Body of pancreas (tissue), 4 donors: ENCODE measurements around the gene ZNF532.
"Not testable (repeated sequence)": the region's sequence is repeated elsewhere in the genome, so short reads cannot be mapped to it uniquely, and the experiment has no call there.

ENCODE experiments used
- POLR2A ChIP-seq, 3 donors: fragments of 450-650 bp; IDR thresholded peaks; one replicate each; pipeline ENCODE4 v1.6.1; 2016; ENCODE audit warnings: antibody characterized with exemption in 3 of 3, mild to moderate bottlenecking in 2 of 3
- TF ChIP-seq, protein P1 (sequence below), 7 experiments: fragments of 450-650 bp in 4 of 7; fragments of 200-600 bp in 3 of 7; sonication (generic) in 3 of 7; IDR thresholded peaks; one replicate each; pipeline ENCODE4 v1.5.1; 2016 to 2019; ENCODE audit warnings: antibody characterized with exemption in 7 of 7

- TF ChIP-seq, protein P1, sequence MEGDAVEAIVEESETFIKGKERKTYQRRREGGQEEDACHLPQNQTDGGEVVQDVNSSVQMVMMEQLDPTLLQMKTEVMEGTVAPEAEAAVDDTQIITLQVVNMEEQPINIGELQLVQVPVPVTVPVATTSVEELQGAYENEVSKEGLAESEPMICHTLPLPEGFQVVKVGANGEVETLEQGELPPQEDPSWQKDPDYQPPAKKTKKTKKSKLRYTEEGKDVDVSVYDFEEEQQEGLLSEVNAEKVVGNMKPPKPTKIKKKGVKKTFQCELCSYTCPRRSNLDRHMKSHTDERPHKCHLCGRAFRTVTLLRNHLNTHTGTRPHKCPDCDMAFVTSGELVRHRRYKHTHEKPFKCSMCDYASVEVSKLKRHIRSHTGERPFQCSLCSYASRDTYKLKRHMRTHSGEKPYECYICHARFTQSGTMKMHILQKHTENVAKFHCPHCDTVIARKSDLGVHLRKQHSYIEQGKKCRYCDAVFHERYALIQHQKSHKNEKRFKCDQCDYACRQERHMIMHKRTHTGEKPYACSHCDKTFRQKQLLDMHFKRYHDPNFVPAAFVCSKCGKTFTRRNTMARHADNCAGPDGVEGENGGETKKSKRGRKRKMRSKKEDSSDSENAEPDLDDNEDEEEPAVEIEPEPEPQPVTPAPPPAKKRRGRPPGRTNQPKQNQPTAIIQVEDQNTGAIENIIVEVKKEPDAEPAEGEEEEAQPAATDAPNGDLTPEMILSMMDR (IDR thresholded peaks at IDR 0.05), result not testable (repeated sequence)
- TF ChIP-seq POLR2A (IDR thresholded peaks at IDR 0.05), result not testable (repeated sequence)
Observed at GRCh38 chr18:58855521-58855920, 9.2 kb upstream of the ZNF532 start.
